ENCODE data around the gene PARD3.

PARD3 gene

DNA sequence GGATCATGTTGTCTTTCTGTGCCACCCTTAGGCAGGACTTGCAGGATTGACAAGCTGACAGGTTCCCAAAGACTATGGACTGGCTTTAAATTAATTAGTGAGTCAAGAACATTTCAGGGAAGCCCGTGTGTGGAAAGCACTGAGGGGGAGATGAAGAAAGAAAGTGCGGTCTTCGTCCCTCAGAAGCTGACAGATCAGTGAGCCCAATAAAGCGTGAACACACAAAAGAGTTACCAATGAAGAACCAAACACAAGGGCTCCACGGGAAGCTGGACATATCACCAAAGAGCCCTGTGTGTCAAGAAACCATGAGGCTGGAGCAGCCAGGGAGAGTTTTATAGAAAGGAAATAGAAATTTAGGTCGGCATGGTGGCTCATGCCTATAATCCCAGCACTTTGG, 725.8 kb downstream of the PARD3 start:
- H3K9me3 ChIP-seq = peaks cover 0 to 2% (median under 1%) of the 10 kb centered on the region in 3 donors
- H3K27ac ChIP-seq = no peak overlapping the region
- DNase-seq = no peak
- no peaks in the 10 kb centered on the region for H3K4me1 ChIP-seq
- no peaks in the 10 kb centered on the region for H3K36me3 ChIP-seq
- H3K27me3 ChIP-seq = no peaks in the 10 kb centered on the region
- intact Hi-C loops (cut with DNase I; ENCODE audit: low total_unique reads) = no loop called here
- H3K4me3 ChIP-seq = no peak overlapping the region
- TF ChIP-seq, protein P1, sequence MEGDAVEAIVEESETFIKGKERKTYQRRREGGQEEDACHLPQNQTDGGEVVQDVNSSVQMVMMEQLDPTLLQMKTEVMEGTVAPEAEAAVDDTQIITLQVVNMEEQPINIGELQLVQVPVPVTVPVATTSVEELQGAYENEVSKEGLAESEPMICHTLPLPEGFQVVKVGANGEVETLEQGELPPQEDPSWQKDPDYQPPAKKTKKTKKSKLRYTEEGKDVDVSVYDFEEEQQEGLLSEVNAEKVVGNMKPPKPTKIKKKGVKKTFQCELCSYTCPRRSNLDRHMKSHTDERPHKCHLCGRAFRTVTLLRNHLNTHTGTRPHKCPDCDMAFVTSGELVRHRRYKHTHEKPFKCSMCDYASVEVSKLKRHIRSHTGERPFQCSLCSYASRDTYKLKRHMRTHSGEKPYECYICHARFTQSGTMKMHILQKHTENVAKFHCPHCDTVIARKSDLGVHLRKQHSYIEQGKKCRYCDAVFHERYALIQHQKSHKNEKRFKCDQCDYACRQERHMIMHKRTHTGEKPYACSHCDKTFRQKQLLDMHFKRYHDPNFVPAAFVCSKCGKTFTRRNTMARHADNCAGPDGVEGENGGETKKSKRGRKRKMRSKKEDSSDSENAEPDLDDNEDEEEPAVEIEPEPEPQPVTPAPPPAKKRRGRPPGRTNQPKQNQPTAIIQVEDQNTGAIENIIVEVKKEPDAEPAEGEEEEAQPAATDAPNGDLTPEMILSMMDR (IDR thresholded peaks at IDR 0.05) = no peak

DNA sequence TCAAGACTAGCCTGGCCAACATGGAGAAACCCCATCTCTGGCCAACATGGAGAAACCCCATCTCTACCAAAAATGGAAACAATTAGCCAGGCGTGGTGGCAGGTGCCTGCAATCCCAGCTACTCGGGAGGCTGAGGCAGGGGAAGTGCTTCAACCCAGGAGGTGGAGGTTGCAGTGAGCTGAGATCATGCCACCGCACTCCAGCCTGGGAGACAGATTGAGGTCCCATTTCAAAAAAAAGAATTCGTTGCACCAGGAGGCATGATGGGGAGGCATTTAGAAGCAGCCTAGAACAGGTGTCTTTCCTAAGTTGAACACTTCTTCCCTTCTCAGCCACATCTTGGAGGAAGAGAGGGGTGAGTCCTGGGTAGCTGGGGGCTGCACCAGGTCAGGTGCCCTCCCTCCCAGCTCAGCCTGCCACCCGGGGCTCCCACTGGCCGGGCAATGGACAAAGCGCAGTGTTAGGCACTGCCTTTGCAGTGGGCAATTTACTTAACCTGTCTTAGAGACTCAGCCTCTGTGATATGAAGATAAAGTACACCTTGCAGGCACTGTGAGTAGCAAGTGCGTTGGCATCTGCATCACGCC, 726.8 kb downstream of the PARD3 start:
- TF ChIP-seq, protein P1 (IDR thresholded peaks at IDR 0.05) = no peak
- intact Hi-C loops (cut with DNase I; ENCODE audit: low total_unique reads) = no loop called here
- Histone ChIP-seq H3K4me3 (no peak overlapping the region), H3K27ac (no peak overlapping the region), H3K9me3 (peaks cover 0 to 7% (median 6%) of the 10 kb centered on the region in 3 donors), H3K36me3 (no peaks in the 10 kb centered on the region), H3K27me3 (no peaks in the 10 kb centered on the region), H3K4me1 (no peaks in the 10 kb centered on the region)
- DNase-seq = no peak

DNA sequence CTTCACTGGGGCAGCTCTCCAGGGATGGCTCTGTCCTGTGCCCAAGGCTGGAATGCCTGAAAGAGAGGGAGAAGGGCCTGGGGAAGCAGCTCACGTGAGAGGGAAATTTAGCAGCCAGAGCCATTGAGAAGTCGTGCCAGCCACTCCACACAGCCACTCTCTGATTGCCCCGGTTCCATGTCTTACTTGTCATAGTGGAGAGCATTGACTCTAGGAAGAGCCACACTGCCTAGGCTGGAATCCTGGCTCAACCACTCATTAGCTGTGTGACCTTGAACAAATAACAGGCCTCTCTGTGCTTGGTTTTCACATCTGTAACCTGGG, 728.0 kb downstream of the PARD3 start:
- intact Hi-C loops (cut with DNase I; ENCODE audit: low total_unique reads) = no loop called here
- no peak for DNase-seq
- H3K4me1 ChIP-seq = no peaks in the 10 kb centered on the region
- no peak overlapping the region for H3K4me3 ChIP-seq
- no peak overlapping the region for H3K27ac ChIP-seq
- TF ChIP-seq, protein P1 (IDR thresholded peaks at IDR 0.05) = no peak
- peaks cover 0 to 7% (median 6%) of the 10 kb centered on the region in 3 donors for H3K9me3 ChIP-seq
- no peaks in the 10 kb centered on the region for H3K27me3 ChIP-seq
- no peaks in the 10 kb centered on the region for H3K36me3 ChIP-seq

DNA sequence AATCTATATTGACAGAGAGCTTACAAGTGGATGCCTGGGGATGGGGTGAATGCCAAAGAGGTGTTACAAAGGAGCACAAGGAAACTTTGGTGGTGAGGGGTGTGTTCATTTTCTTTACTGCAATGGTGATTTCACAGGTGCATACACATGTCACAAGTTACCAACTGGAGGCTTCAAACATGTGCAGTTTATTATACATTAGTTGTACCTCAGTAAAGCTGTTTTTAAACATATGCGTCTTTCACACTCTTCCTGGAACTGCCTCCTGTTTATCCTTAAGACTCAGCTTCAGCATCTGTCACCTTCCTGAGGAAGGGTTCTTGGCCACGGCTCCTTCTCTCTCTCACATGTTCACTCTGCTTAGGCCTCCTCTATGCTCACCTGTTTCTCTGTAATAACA, 731.5 kb downstream of the PARD3 start:
- Histone ChIP-seq H3K4me1 (peaks cover 0 to 9% (median 3%) of the 10 kb centered on the region in 4 donors), H3K36me3 (no peaks in the 10 kb centered on the region), H3K27ac (no peak overlapping the region), H3K9me3 (peaks cover 0 to 7% (median 6%) of the 10 kb centered on the region in 3 donors), H3K4me3 (no peak overlapping the region), H3K27me3 (no peaks in the 10 kb centered on the region)
- intact Hi-C loops (cut with DNase I; ENCODE audit: low total_unique reads) = no loop called here
- TF ChIP-seq, protein P1 (IDR thresholded peaks at IDR 0.05) = no peak
- DNase-seq = no peak

DNA sequence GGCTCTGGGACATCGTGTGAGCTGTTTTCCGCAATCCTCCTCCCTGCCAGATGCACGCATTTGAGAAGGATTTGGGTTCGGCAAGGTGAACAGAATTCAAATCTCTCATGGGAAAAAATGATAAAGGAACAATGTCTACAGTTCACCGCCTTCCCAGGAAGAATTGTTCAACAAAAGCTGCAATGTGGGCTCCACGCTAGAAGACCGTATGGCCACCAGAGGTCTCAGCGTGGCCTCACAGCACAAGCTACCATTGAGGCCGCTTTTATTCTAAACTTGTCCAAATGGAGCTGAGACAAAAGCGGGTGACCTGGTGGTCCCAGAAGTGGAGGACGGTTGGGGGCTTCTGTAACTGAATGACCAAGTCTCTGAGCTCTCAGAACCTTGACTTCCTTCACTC, 733.1 kb downstream of the PARD3 start:
- intact Hi-C loops (cut with DNase I; ENCODE audit: low total_unique reads) = no loop called here
- no peaks in the 10 kb centered on the region for H3K27me3 ChIP-seq
- no peak for DNase-seq

More for the DNA sequence above, 733.1 kb downstream of the PARD3 start:
- peaks cover 0 to 7% (median 6%) of the 10 kb centered on the region in 3 donors for H3K9me3 ChIP-seq
- H3K4me1 ChIP-seq = peaks cover 0 to 24% (median 5%) of the 10 kb centered on the region in 4 donors
- H3K36me3 ChIP-seq = no peaks in the 10 kb centered on the region
- no peak overlapping the region for H3K4me3 ChIP-seq
- no peak overlapping the region for H3K27ac ChIP-seq
- TF ChIP-seq, protein P1 (IDR thresholded peaks at IDR 0.05) = no peak
